ENCODE measurements around the gene C19orf44.
"Not testable (repeated sequence)": the region's sequence is repeated elsewhere in the genome, so short reads cannot be mapped to it uniquely, and the experiment has no call there.

C19orf44 gene

GRCh38 chr19:16541526-16542044 is 45.4 kb downstream of the C19orf44 start:
- DNase-seq = no peak

DNA sequence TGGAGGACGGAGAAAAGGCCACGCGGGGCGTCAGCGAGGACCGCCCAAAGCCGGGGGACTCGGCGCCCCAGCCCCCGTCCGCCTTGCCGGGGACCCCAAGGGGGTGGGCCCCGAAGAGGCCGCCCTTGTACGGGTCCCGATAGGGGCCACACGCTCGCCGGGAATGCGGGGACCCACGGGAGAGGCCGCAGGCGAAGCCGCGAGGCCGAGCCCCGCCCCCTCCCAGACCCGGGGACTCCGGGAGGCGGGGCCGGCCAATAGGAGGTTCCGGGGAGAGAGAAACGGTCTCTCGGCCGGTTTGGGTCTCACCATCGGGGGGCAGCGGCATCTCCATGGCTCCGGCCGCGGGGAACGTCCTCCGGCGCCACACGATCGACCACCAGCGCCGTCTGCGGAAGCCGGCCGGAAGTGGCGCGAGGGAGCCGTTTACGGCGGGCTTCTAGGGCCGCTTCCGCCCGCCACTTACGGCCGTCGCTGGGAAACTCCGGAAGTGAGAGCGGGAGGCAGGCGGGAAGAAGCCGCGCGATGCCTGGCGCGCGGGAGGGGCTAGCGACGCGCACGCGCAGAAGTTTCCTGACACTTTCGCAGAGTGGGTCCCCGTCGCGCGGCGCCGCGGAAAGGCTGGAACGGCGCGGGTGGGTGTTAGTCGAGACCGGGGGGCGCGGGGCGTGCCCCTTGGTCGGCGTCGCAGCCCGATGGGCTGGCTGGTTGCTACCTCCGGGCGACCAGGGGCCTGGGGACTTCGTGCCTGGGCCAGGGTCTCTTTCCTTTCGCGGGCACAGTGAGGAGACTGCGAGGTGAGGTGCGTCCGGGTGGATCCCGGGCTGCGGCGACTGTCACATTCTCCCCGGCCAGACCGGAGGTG is 46.1 kb downstream of the C19orf44 start, which contains the start of gene CHERP:
Gene CHERP (minus strand): TSS at position 393 of the 865 bp plus-strand sequence. CDS start 59 bp downstream, at position 334.
- peak; percentile 96 for DNase-seq

DNA sequence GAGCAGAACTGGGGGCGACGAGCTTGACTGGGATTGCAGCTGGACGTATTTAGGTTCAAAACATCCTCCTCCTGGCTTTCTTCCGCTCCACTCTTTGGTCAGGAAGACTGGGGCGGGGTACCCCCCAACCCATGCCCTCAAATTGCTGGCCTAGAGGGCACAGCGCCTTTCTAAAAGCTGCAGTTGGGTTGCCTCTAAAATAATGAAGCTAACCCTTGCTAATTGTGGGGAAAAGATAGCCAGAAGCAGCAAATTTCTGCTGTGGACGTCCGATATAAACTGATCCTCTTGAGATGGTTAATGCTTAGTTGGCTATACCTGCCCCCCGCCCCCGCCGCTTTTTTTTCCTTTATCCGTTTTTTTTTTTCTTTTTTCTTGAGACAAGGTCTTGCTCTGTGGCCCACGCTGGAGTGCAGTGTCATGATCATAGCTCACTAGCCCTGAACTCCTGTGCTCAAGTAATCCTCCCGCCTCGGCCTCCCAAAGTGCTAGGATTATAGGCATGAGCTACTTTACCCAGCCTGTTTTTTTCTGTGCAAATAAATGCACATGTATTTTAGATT is 46.8 kb downstream of the C19orf44 start:
- DNase-seq = no peak

DNA sequence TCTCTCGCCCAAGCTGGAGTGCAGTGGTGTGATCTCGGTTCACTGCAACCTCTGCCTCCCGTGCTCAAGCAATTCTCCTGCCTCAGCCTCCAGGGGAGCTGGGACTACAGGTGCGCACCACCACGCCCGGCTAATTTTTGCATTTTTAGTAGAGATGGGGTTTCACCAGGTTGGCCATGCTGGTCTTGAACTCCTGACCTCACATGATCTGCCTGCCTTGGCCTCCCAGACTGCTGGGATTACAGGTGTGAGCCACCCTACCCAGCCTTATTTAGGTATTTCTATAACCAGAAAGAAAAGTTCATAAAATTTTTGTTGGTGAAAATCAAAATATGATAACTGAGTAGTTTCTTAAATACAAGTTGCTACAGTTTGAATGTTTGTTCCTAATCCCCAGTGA is 47.5 kb downstream of the C19orf44 start:
- not testable (repeated sequence) for DNase-seq

GRCh38 chr19:16544473-16545231 is 48.5 kb downstream of the C19orf44 start:
- DNase-seq = no peak

GRCh38 chr19:16548956-16549355 is 52.8 kb downstream of the C19orf44 start:
- DNase-seq = no peak

DNA sequence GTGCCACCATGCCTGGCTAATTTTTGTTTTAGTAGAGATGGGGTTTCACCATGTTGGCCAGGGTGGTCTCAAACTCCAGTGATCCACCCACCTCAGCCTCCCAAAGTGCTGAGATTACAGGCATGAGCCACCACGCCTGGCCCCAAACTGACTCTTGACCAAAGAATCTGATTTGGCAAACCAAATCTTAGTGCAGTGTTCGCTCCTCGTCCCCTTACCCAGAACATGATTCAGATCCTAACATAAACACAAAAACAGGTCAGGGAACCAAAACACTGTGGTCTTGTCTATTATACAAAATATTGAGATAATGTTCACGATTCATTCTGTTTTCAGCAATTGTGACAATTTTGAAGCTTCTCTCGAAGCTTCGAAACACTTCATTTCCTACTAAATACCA is 55.7 kb downstream of the C19orf44 start:
- DNase-seq = not testable (repeated sequence)

DNA sequence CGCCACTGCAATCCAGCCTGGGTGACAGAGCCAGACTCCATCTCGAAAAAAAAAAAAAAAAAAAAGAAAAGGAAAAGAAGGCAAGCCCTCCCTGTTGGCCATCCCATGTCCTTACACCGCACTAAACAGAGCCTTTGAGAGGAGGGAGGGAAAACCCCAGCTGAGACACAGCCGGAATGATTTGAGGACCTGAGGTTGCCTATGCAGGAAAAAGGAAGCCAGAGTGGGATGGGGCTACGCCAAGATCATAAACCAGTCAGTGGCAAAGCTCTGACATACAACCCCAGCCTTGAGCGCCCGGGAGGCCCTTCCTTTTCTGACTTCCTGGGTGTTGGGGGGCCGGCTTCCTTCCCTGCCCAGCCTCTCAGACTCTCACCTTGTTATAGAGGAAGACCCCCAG is 58.6 kb downstream of the C19orf44 start:
- DNase-seq = no peak

GRCh38 chr19:16559780-16560276 is 63.6 kb downstream of the C19orf44 start:
- no peak for DNase-seq

GRCh38 chr19:16561382-16561781 is 65.2 kb downstream of the C19orf44 start:
- no peak for DNase-seq

GRCh38 chr19:16562608-16563025 is 66.4 kb downstream of the C19orf44 start:
- no peak for DNase-seq

DNA sequence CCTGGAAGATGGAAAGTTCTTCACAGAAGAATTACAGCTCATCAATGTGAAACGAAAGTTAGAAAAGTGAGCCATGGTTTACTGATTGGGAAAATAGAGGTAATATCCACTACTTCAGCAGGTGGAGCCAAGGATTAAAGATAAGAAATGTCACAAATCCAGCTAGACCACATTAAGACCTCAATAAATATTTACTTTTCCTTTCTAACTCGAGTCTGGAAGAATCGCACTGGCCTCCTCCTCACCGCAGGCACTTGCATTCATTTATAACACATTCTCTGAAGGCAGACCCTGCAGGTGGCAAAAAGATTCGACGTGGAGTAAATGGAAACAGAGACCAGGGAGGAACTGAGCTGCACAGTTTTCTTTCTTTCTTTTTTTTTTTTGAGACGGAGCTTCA is 68.6 kb downstream of the C19orf44 start:
- DNase-seq = no peak

DNA sequence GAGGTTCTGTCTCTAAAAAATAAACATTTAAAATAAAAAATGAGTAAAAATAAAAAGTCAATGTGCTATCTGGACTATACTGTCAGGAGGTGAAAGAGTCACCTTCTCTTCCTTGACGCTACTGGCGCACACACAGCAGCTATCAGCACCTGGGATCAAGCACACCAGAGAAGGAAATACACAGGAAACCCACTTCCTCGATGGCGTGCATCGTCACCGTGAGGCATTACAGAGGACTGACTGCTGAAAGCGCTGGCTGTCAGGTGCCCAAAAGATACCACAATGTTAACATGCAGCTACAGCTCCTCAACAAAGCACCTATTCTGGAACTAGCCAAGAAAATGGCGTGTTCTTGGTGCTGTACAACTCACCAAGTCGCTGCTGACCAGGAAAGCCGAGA is 70.0 kb downstream of the C19orf44 start:
- DNase-seq = peak; percentile 82

DNA sequence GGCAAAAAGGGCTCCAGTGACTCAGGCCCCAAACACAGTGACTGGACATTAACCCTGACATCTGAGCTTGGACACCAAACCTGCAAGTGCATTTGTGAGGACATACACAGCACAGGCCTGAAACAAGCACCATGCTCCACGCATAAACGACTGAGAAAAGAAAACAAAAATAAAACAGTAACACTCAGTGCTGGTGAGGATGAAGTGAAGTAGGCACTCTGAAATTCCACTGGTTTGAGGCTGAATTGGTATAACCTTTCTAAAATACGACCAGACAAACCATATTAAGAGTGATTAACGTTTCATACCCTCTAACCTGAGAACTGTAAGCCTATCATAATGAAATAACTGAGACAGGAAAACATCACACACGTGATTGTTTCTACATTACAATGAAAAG is 70.5 kb downstream of the C19orf44 start:
- DNase-seq = no peak

- no peak for DNase-seq
Measured at GRCh38 chr19:16569609-16570320, 73.6 kb downstream of the C19orf44 start.
